Adipocyte (in vitro differentiated cells): ENCODE results near the gene CLIP2.
A peak's percentile ranks its signal among the peaks of the same experiment; 100 is the strongest.

Experiments used
- DNase-seq: peaks from one replicate; pipeline ENCODE4 v3.0.0-alpha.2; 2015; ENCODE audit warnings: low read depth
- H3K27me3 ChIP-seq: replicated peaks from 2 replicates; pipeline ENCODE4 v1.7.0; 2013; ENCODE audit warnings: mild to moderate bottlenecking, low read length, moderate library complexity; ENCODE audit not compliant: control insufficient read depth, insufficient read depth
- H3K36me3 ChIP-seq: 2 replicates; pipeline ENCODE4 v1.7.0; 2013; ENCODE audit warnings: low read length, mild to moderate bottlenecking, moderate library complexity; ENCODE audit not compliant: control insufficient read depth, insufficient read depth, severe bottlenecking
- H3K4me1 ChIP-seq: 2 replicates; pipeline ENCODE4 v1.7.0; 2013; ENCODE audit warnings: mild to moderate bottlenecking, low read length, moderate library complexity; ENCODE audit not compliant: control insufficient read depth, insufficient read depth
- H3K4me3 ChIP-seq: 2 replicates; pipeline ENCODE4 v1.7.0; 2013; ENCODE audit warnings: mild to moderate bottlenecking, low read length, moderate library complexity
- H3K9ac ChIP-seq: 2 replicates; pipeline ENCODE4 v1.7.0; 2013; ENCODE audit warnings: mild to moderate bottlenecking, low read length, moderate library complexity
- H3K9me3 ChIP-seq: 2 replicates; pipeline ENCODE4 v1.7.0; 2013; ENCODE audit warnings: mild to moderate bottlenecking, low read length, moderate library complexity; ENCODE audit not compliant: control insufficient read depth

Gene CLIP2

GRCh38 chr7:74360008-74360407, 70.8 kb downstream of the CLIP2 start:
- Histone ChIP-seq H3K9ac (no peak overlapping the region), H3K27me3 (no peaks in the 10 kb centered on the region), H3K4me1 (peaks cover 2% of the 10 kb centered on the region), H3K9me3 (peaks cover 9% of the 10 kb centered on the region), H3K4me3 (no peak overlapping the region), H3K36me3 (peaks cover 23% of the 10 kb centered on the region)
- DNase-seq = no peak

GRCh38 chr7:74362266-74362665, 73.1 kb downstream of the CLIP2 start:
- Histone ChIP-seq H3K27me3 (no peaks in the 10 kb centered on the region), H3K4me1 (peaks cover 3% of the 10 kb centered on the region), H3K9me3 (no peaks in the 10 kb centered on the region), H3K4me3 (no peak overlapping the region), H3K9ac (no peak overlapping the region), H3K36me3 (peaks cover 10% of the 10 kb centered on the region)
- no peak for DNase-seq

DNA sequence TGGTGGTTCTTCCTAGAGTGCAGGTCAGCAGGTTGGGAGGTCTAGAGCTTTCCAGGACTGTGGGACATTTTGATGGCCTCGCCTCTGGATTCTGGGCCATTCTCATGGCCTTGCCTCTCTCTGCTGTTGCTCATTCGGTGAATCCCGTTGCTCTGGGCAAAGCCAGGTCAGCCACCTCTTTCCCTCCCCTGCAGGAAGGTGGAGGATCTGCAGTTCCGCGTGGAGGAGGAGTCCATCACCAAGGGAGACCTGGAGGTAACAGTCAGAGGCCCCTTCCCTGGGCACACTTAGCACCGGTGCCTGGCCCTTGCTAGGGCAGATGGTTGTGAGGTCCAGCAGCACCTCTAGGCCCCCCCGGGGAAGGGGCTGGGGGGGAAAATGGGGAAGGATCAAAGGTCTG, 74.9 kb downstream of the CLIP2 start:
- Histone ChIP-seq H3K27me3 (no peaks in the 10 kb centered on the region), H3K9ac (no peak overlapping the region), H3K36me3 (peaks cover 9% of the 10 kb centered on the region), H3K9me3 (no peaks in the 10 kb centered on the region), H3K4me1 (peaks cover 3% of the 10 kb centered on the region), H3K4me3 (no peak overlapping the region)
- no peak for DNase-seq

DNA sequence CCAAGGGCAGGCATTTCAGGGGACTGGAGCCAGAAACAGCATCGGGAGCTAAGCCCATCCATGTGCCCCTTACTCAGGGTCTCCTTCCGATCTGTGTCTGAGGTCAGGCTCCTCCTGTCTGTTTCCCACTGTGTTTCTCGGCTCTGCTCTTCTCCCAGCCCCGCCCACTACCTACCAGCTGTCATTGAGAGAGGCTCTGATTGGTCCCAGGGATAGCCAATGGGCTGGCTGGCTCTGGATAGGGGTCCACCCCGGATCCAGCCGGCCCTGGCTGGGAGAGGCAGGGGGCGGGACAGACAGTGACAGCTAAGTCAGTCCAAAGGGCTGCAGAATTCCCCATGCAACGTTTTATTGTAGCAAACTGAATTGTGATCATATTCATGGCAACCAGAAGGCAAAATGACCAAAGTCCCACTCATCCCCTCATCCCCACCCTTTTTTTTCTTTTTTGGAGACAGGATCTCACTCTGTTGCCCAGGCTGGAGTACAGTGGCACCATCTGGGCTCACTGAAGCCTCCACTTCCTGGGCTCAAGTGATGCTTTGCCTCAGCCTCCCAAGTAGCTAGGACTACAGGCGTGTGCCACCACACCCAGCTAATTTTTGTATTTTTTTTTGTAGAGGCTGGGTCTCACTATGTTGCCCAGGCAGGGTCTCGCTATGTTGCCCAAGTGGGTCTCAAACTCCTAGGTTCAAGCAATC, 76.3 kb downstream of the CLIP2 start:
- Histone ChIP-seq H3K9me3 (no peaks in the 10 kb centered on the region), H3K4me3 (peak overlapping the region; percentile 62), H3K36me3 (peaks cover 3% of the 10 kb centered on the region), H3K4me1 (peaks cover 3% of the 10 kb centered on the region), H3K9ac (no peak overlapping the region), H3K27me3 (no peaks in the 10 kb centered on the region)
- no peak for DNase-seq

DNA sequence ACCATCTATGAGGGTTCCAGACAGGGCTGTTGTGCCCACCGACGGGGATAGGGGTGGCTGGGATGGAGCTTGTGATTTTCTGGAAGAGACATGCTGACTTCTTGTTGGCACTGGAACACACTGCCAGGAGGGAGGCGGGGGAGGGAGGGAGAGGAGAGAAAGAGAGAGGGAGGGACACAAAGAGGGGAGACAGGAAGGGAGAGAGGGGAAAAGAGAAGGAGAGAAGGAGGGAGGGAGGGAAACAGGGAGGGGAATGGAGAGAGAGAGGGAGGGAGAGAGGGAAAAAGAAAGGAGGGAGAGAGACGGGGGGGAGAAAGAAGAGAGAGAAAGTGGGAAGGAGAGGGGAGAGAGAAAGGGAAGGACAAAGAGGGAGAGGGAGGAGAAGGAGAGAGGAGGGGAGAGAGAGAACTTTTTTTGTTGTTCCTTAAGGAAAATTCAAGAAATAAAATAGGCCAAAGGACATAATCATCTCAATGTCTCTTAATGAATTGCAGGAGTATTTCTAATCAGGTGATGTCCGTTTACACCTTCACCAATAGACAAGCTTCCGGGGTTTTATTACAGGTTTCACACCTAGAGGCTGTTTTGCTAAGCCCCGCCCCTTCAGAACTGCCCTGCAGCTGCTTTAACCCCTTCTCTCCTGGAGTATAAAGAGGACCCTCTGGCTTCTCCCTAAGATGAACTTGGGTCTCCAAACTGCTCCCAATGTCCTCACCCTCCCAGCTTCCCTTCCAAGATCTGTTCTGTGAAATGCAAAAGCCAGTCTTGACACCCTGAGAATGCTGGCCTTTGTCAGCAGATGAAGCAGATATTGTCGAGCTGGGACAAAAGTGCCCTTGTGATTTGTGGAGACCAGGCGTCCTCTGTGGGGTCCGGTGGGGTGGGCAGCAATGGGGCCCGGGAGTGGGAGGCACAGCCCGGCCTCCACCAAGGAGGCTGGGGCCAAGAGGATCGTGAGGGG, 82.5 kb downstream of the CLIP2 start:
- no peak overlapping the region for H3K9ac ChIP-seq
- no peaks in the 10 kb centered on the region for H3K9me3 ChIP-seq
- H3K4me1 ChIP-seq = peaks cover 11% of the 10 kb centered on the region
- DNase-seq = no peak
- H3K36me3 ChIP-seq = peaks cover 10% of the 10 kb centered on the region
- H3K27me3 ChIP-seq = no peaks in the 10 kb centered on the region
- no peak overlapping the region for H3K4me3 ChIP-seq

DNA sequence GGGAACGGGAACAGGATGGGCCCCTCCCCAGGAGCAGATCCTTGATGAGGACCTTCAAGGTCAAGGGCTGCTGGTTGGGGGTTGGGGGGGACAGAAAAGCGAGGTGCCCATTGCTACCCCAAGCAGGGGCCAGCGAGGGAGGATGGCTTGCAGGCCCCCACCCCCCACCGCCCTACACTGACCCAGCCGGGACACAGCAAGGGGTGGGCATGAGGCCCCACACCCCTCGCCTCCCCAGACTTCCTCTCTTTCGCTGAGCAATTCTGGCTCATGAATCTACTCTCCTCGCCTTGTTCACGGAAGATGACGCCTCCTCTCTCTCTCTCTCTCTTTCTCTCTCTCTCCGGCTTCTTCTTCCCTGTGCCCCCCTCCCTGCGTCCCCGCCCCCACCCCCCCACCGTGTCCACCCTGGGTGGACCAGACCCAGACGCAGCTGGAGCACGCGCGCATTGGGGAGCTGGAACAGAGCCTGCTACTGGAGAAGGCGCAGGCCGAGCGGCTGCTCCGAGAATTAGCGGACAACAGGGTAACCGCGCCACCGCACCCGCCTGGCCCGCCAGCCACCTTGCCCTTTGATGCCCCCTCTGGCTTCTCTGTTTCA, 83.4 kb downstream of the CLIP2 start:
- no peak for DNase-seq
- peaks cover 11% of the 10 kb centered on the region for H3K36me3 ChIP-seq
- no peak overlapping the region for H3K4me3 ChIP-seq
- no peaks in the 10 kb centered on the region for H3K27me3 ChIP-seq
- no peaks in the 10 kb centered on the region for H3K9me3 ChIP-seq
- no peak overlapping the region for H3K9ac ChIP-seq
- peaks cover 11% of the 10 kb centered on the region for H3K4me1 ChIP-seq

DNA sequence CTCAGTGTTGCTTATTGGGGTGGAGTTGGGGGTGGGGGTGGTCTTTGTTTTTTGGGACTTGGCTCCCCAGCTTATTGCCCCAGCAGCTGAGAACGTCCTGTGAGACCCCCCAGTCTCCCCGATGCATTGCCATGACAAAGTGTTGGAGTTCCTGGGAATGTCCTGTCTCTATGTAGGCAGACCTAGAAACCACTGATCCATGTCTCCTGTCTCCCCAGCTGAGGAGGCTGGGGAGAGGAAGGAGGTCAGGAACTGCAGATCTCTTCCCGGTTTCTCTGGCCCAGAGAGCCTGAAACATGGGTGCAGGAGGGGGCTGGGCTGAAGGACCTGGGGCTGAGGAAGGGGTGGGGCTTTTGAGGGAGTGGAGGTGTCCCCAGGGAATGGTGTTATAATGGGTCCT, 84.3 kb downstream of the CLIP2 start:
- no peak overlapping the region for H3K4me3 ChIP-seq
- H3K36me3 ChIP-seq = peaks cover 11% of the 10 kb centered on the region
- no peak overlapping the region for H3K9ac ChIP-seq
- no peak for DNase-seq
- H3K4me1 ChIP-seq = peaks cover 11% of the 10 kb centered on the region
- H3K9me3 ChIP-seq = no peaks in the 10 kb centered on the region
- H3K27me3 ChIP-seq = no peaks in the 10 kb centered on the region

DNA sequence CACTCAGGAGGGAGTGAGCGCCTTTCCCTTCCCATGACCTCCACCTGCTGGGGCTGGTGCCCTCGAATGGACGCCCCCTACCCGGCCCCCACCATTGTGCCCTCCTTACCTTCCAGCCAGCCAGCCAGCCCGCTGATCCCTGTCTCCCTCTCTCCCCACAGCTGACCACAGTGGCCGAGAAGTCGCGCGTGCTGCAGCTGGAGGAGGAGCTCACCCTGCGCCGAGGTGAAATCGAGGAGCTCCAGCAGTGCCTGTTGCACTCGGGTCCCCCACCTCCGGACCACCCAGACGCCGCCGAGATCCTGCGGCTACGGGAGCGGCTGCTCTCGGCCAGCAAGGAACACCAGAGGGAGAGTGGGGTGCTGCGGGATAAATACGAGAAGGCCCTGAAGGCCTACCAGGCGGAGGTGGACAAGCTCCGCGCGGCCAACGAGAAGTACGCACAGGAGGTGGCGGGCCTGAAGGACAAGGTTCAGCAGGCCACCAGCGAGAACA, 86.6 kb downstream of the CLIP2 start:
- Histone ChIP-seq H3K27me3 (no peaks in the 10 kb centered on the region), H3K4me1 (peaks cover 18% of the 10 kb centered on the region), H3K9ac (no peak overlapping the region), H3K36me3 (peaks cover 11% of the 10 kb centered on the region), H3K4me3 (no peak overlapping the region), H3K9me3 (no peaks in the 10 kb centered on the region)
- no peak for DNase-seq

GRCh38 chr7:74376256-74377036, 87.2 kb downstream of the CLIP2 start:
- Histone ChIP-seq H3K9me3 (no peaks in the 10 kb centered on the region), H3K9ac (no peak overlapping the region), H3K36me3 (peaks cover 11% of the 10 kb centered on the region), H3K4me3 (no peak overlapping the region), H3K27me3 (no peaks in the 10 kb centered on the region), H3K4me1 (peaks cover 18% of the 10 kb centered on the region)
- DNase-seq = no peak

DNA sequence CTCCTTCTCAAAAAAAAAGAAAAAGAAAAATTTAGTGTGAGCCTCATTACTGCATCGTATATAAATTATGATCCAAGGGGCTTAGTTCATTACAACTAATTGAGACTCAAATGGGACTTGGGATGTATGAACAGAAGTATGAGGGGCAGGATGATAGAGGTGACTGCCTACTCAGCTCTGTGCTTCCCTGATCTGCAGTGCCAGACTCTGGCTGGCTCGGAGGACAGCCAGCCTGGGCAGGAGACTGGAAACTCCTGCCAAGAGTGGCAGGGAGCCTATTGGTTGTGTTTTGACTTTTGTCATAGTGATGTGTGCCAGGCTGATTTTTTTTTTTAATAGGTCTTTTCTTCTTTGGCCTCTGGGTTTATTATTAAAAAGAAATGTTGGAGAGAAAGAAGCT, 90.7 kb downstream of the CLIP2 start:
- H3K36me3 ChIP-seq = peaks cover 11% of the 10 kb centered on the region
- peaks cover 8% of the 10 kb centered on the region for H3K4me1 ChIP-seq
- no peak for DNase-seq
- peak overlapping the region; percentile 63 for H3K9ac ChIP-seq
- H3K27me3 ChIP-seq = no peaks in the 10 kb centered on the region
- H3K4me3 ChIP-seq = no peak overlapping the region
- no peaks in the 10 kb centered on the region for H3K9me3 ChIP-seq
